OCI-LY1 (cell line): ENCODE results near the gene ARPP21.

Experiments
- CTCF ChIP-seq: fragments of 200-600 bp; sonication (generic), shearing (Covaris generic); IDR thresholded peaks from 2 replicates; pipeline ENCODE4 v1.5.1; 2017; ENCODE audit warnings: mild to moderate bottlenecking, antibody characterized with exemption, low read length, moderate library complexity, mixed read lengths
- EZH2 ChIP-seq: fragments of 200-600 bp; sonication (generic), shearing (Covaris generic); IDR thresholded peaks from 2 replicates; pipeline ENCODE4 v1.8.0; 2017; ENCODE audit warnings: borderline replicate concordance, mixed run types, mild to moderate bottlenecking, antibody characterized with exemption, low read length, moderate library complexity, mixed read lengths

DNA sequence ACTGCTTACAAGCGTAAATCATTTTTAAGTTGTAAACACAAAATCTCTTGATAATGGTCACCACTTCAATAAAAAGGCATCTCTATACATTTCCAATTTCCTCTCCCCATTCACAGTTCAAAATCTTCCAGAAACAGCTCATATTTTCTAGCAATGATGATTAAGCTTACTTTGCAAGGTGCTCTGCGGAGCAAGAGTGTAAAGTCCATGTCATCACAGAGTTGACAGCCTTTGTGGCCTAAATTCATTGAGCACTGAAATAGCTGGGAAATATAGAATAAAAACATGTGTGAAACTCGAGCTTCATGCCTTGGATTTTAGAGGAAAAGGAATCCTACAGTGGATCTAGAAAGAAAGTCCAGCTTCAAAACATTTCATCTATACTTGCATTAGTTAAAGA lies 41.8 kb upstream of the ARPP21 start:
- TF ChIP-seq CTCF (no peak), EZH2 (no peak)
